ENCODE data around the gene CCDC9. TPM values are rescaled to one million over a fixed set of nuclear protein-coding genes. Genes with fewer than 3 reads are reported as not detected.

The CCDC9 gene
- total RNA-seq, 4 donors from 2014 or later: 12.1 to 104 (median 35.8) TPM

DNA sequence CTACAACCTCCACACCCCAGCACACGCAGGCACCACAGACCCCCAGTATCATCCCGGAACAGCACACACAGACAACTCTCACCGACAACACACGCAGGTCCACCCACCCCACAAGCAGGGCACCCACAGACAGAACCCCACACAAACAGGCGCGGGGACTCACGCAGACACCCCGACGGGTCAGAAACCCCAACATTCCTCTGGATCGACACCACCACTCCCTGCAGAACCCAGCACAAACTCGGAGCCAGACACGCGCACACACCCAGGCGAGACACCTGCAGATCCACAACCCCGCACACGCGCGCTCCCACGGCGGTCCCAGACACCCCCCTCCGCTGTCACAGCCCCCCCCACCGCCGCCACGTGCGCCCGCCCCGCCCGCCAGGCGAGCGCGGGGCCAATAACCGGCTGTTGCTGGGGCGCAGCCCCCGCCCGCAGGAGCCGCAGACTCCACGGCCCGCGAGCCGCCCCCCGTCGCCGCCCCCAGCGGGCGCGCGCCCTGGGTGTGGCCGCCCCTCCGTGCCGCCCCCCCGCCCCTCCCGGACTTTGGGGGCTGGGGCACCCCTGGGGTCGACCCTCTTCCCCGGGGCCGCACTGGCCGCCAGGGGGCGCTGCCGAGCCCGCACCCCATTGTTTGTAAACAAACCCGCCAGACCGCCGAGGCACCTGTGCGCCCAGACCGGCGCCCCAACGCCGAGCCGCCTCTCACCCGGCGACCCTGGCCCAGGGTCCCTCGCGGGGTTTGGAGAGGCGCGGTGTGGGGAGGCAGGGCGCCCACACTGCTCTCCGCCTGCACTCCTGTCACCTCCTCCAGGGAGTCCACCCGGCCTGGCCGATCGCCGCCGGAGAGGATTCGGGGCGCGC lies 26.0 kb upstream of the CCDC9 start:
- TF ChIP-seq POLR2A (IDR thresholded peaks at IDR 0.05): no peak
- TF ChIP-seq, protein P1, sequence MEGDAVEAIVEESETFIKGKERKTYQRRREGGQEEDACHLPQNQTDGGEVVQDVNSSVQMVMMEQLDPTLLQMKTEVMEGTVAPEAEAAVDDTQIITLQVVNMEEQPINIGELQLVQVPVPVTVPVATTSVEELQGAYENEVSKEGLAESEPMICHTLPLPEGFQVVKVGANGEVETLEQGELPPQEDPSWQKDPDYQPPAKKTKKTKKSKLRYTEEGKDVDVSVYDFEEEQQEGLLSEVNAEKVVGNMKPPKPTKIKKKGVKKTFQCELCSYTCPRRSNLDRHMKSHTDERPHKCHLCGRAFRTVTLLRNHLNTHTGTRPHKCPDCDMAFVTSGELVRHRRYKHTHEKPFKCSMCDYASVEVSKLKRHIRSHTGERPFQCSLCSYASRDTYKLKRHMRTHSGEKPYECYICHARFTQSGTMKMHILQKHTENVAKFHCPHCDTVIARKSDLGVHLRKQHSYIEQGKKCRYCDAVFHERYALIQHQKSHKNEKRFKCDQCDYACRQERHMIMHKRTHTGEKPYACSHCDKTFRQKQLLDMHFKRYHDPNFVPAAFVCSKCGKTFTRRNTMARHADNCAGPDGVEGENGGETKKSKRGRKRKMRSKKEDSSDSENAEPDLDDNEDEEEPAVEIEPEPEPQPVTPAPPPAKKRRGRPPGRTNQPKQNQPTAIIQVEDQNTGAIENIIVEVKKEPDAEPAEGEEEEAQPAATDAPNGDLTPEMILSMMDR (IDR thresholded peaks at IDR 0.05): peak; percentile 85 to 94 (median 90)
- Histone ChIP-seq H3K36me3 (no peaks in the 10 kb centered on the region), H3K9me3 (no peaks in the 10 kb centered on the region), H3K27me3 (no peaks in the 10 kb centered on the region), H3K27ac (peak overlapping the region; percentile 97 to 100 (median 99)), H3K4me3 (peak overlapping the region; percentile 76 to 99 (median 90)), H3K4me1 (peaks cover 4 to 55% (median 32%) of the 10 kb centered on the region in 4 donors)
- peak; percentile 77 to 89 (median 84) for DNase-seq

DNA sequence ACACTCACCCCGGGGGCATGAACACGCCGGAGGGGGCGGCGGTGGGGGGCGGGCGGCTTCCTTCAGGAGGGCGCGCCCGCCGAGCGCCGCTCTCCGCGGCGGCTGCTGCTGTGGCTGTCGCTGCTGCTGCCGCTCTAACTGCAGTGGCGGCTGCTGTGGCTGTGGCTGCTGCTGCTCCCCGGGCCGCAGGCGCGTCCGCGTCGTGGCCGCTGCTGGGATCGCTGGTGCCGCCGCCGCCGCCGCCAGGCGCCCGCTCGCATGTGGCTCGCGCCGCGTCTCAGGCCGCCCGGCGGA lies 25.5 kb upstream of the CCDC9 start, which contains the start of gene BBC3:
BBC3 (minus strand) TSS at position 279 of the 294 bp plus-strand sequence. CDS start 2,768 bp downstream, outside the sequence.
- TF ChIP-seq, protein P1 (IDR thresholded peaks at IDR 0.05): no peak
- TF ChIP-seq POLR2A (IDR thresholded peaks at IDR 0.05): peak in 1 of 2 donors; percentile 21
- Histone ChIP-seq H3K9me3 (no peaks in the 10 kb centered on the region), H3K36me3 (no peaks in the 10 kb centered on the region), H3K27me3 (no peaks in the 10 kb centered on the region), H3K4me1 (peaks cover 4 to 55% (median 29%) of the 10 kb centered on the region in 4 donors), H3K27ac (peak within 1 kb of the TSS; percentile 97 to 100 (median 99)), H3K4me3 (peak within 1 kb of the TSS; percentile 76 to 99 (median 90))
- no peak for DNase-seq

DNA sequence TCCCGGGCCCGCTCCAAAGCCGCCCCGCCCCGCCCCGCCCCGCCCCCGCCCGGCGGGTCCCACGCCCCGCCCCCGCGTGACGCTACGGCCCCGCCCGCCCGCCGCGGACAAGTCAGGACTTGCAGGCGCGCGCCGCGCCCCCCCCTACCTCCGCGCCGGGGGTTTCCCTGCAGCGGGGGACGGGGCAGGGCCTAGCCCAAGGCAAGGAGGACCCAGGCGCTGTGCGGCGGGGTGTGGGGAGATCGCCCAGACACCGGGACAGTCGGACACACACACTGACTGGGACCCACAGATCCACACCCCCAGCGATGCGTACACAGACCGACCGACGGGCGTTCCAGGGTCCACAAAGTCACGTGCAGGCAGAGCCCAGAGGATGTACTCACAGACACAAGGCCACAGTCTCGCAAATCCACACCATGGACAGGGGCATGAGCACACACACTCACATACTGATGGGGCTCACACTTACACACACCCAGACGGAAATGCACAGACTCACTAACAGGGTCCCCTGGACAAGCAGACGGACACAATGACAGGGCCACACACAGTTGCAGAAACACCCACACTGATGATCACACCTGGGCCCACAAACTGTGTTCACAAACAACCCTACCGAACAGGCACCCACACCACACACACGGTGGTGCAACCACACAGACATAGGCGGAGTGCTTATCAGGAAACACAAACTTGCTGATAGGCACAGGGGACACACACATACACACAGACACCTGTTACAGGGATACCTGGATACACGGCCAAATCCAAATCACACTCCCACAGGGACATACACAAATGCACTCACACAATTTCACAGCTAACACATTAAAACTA lies 24.9 kb upstream of the CCDC9 start:
- Histone ChIP-seq H3K4me1 (peaks cover 3 to 55% (median 28%) of the 10 kb centered on the region in 4 donors), H3K4me3 (peak overlapping the region; percentile 76 to 99 (median 90)), H3K9me3 (no peaks in the 10 kb centered on the region), H3K27me3 (no peaks in the 10 kb centered on the region), H3K27ac (peak overlapping the region; percentile 97 to 100 (median 99)), H3K36me3 (no peaks in the 10 kb centered on the region)
- TF ChIP-seq POLR2A (IDR thresholded peaks at IDR 0.05): peak; percentile 43 to 68
- TF ChIP-seq, protein P1 (IDR thresholded peaks at IDR 0.05): no peak
- peak; percentile 90 to 95 (median 93) for DNase-seq

DNA sequence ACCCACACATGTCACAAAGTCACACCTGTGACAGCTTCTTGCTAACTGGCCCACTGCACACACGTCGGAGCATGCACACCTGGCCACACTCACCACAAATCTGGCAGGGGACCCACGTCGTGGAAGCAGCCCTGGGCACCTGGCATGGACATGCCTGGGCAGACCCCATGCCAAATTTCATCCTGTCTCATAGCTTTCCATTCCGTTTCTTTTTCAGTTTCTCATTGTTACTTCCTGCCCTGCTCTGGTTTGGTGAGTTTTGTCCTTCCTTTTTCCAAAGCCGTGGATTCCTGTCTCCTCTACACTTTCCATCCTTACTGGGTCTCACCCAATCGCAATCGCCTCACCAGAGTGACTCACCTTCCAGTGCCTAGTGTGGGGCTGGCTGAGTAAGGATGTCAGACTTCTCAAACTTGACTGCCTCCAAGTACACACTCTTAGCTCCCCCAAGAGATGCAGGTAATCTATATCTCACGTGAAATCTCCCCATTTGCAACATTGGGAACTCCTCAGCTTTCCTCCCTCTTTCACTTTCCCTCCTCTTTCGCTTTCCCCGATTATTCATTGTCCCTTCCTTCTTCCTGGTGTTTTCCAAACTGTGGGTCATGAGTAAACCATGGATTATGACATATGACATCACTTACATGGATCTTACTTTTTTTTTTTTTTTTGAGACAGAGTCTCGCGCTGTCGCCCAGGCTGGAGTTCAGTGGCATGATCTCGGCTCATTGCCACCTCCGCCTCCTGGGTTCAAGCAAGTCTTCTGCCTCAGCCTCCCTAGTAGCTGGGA lies 23.7 kb upstream of the CCDC9 start:
- DNase-seq: peak in 1 of 3 donors; percentile 63
- peaks cover 0 to 43% (median 19%) of the 10 kb centered on the region in 4 donors for H3K4me1 ChIP-seq
- peak overlapping the region; percentile 97 to 100 (median 99) for H3K27ac ChIP-seq
- no peaks in the 10 kb centered on the region for H3K9me3 ChIP-seq
- H3K36me3 ChIP-seq: no peaks in the 10 kb centered on the region
- peak overlapping the region in 2 of 4 donors; percentile 76 to 96 for H3K4me3 ChIP-seq
- no peaks in the 10 kb centered on the region for H3K27me3 ChIP-seq
- TF ChIP-seq, protein P1 (IDR thresholded peaks at IDR 0.05): no peak
- peak; percentile 44 to 60 for TF ChIP-seq POLR2A (IDR thresholded peaks at IDR 0.05)

Data from Peyer's patch (tissue), 4 donors.